Panc1 (cell line): ENCODE measurements around the gene ADSL. TPM values are rescaled to one million over a fixed set of nuclear protein-coding genes. Genes with fewer than 3 reads are reported as not detected.

Source experiments
- ATAC-seq: fragments of 200-7000 bp; cut with Tn5 transposase; 2 replicates; pipeline ENCODE4 v1.9.1; 2020; ENCODE audit warnings: mild to moderate bottlenecking, moderate library complexity
- BruUV-seq: library from RNA; stranded (reverse); fragments of 400-500 nt; replicated peaks from 2 replicates; lab custom pipeline; 2021; lab: Mats Ljungman, UMichigan
- CTCF ChIA-PET: fragments of 300-600 bp; sonication (Branson Sonifier 250); formaldehyde crosslinking; loops from one replicate; lab custom pipeline; 2022; ENCODE audit warnings: antibody characterized with exemption; lab: Charles Lee
- POLR2A ChIA-PET: fragments of 300-600 bp; sonication (Branson Sonifier 250); formaldehyde crosslinking; loops from one replicate; lab custom pipeline; 2022; ENCODE audit warnings: antibody characterized with exemption; lab: Charles Lee
- DNase-seq: peaks from one replicate; pipeline ENCODE4 v3.0.0-alpha.2; 2010; ENCODE audit warnings: low read depth, low spot score
- H3K27ac ChIP-seq: 2 replicates; pipeline ENCODE4 v1.5.1; 2011; ENCODE audit warnings: mild to moderate bottlenecking, low read length, inconsistent platforms
- H3K27me3 ChIP-seq: fragments of 200-500 bp; sonication (Bioruptor generic); 2 replicates; pipeline ENCODE4 v1.6.0; 2014; ENCODE audit warnings: low read length, inconsistent platforms; ENCODE audit not compliant: control insufficient read depth, insufficient read depth
- H3K36me3 ChIP-seq: fragments of 200-500 bp; sonication (Bioruptor generic); 2 replicates; pipeline ENCODE4 v1.5.1; 2014; ENCODE audit warnings: inconsistent platforms, mild to moderate bottlenecking, low read length, moderate library complexity; ENCODE audit not compliant: control insufficient read depth, insufficient read depth
- H3K4me1 ChIP-seq: 2 replicates; pipeline ENCODE4 v1.5.1; 2011; ENCODE audit warnings: inconsistent platforms, mild to moderate bottlenecking, low read length, moderate library complexity; ENCODE audit not compliant: control insufficient read depth, insufficient read depth
- H3K4me3 ChIP-seq, 2 experiments: 2 replicates each; pipeline ENCODE4 v1.5.1; 2011 to 2012; ENCODE audit warnings: low read depth in 2 of 2, low read length in 2 of 2, mild to moderate bottlenecking in 2 of 2, inconsistent platforms in 1 of 2, moderate library complexity in 1 of 2
- H3K9me3 ChIP-seq: fragments of 200-500 bp; sonication (Bioruptor generic); 2 replicates; pipeline ENCODE4 v1.5.1; 2014; ENCODE audit warnings: low read depth, mild to moderate bottlenecking, inconsistent platforms, low read length, moderate library complexity; ENCODE audit not compliant: control insufficient read depth, insufficient read depth
- CTCF ChIP-seq: fragments of 450-650 bp; IDR thresholded peaks from 2 replicates; pipeline ENCODE4 v1.5.1; 2017; ENCODE audit warnings: mild to moderate bottlenecking
- POLR2AphosphoS5 ChIP-seq: IDR thresholded peaks from 2 replicates; pipeline ENCODE4 v1.6.1; 2012; ENCODE audit warnings: mild to moderate bottlenecking, low read depth, low read length, moderate library complexity
- REST ChIP-seq, 2 experiments: IDR thresholded peaks; 2 replicates each; pipeline ENCODE4 v1.6.1; 2011 to 2012; ENCODE audit warnings: low read depth in 2 of 2, control low read depth in 1 of 2, low read length in 1 of 2, mild to moderate bottlenecking in 1 of 2, moderate library complexity in 1 of 2; ENCODE audit not compliant: insufficient read depth in 1 of 2
- SIN3A ChIP-seq: IDR thresholded peaks from 2 replicates; pipeline ENCODE4 v1.6.1; 2012; ENCODE audit warnings: low read depth, mild to moderate bottlenecking, low read length, moderate library complexity, borderline replicate concordance; ENCODE audit not compliant: insufficient read depth
- TCF7L2 ChIP-seq: IDR thresholded peaks from 2 replicates; pipeline ENCODE4 v1.6.1; 2011; ENCODE audit warnings: mild to moderate bottlenecking, low read depth, low read length, inconsistent platforms
- in situ Hi-C: cut with HindIII; loops from 2 replicates; pipeline ENCODE4 v1.10.0; 2016; ENCODE audit warnings: low sequenced_read_pairs, low pct_unique_long_range_greater_than_20kb
- intact Hi-C: fragments of 100-400 bp; cut with micrococcal nuclease; formaldehyde crosslinking; loops from one replicate; pipeline ENCODE4 v1.10.0; 2022; ENCODE audit not compliant: unreplicated experiment
- total RNA-seq: library from RNA; stranded (reverse); gene quantifications from one replicate; pipeline ENCODE4 v1.2.1, GENCODE V29; 2021; ENCODE audit not compliant: unreplicated experiment

ADSL gene
- total RNA-seq, 1 experiment from 2014 or later, result 107 TPM

- ChIA-PET CTCF (no interaction called here), POLR2A (no interaction called here)
- Histone ChIP-seq H3K4me1 (no peaks in the 10 kb centered on the region), H3K36me3 (no peaks in the 10 kb centered on the region), H3K27ac (no peak overlapping the region), H3K9me3 (no peaks in the 10 kb centered on the region), H3K4me3 (no peak overlapping the region), H3K27me3 (no peaks in the 10 kb centered on the region)
- DNase-seq (no peak), ATAC-seq (no peak)
- BruUV-seq, result no TSS peak
- no peak for TF ChIP-seq TCF7L2
- TF ChIP-seq SIN3A, result no peak
- no peak for TF ChIP-seq POLR2AphosphoS5
- TF ChIP-seq REST (IDR thresholded peaks at IDR 0.05; ENCODE audit: insufficient read depth in 1 of 2, low read depth in 2 of 2, low read length in 1 of 2), result no peak
- no peak for TF ChIP-seq CTCF
- intact Hi-C loops (no loop called here), in situ Hi-C loops (no loop called here)
Measured at GRCh38 chr22:40420341-40421081, 74.2 kb downstream of the ADSL start.

DNA sequence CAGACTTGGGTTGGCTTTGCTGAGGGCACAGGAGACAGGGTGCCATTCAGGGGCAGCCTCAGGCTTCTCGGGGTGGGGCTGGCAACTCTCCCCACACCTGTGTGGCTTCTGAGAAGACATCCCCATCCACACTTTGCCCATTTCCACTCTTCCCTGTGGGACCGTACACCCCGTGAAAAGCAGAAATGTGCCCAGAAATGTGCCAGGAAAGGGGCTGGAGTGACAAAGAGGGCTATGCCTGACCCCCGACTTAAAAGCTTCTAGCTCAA lies 74.7 kb downstream of the ADSL start:
- in situ Hi-C loops, result no loop called here
- intact Hi-C loops, result no loop called here
- no peak overlapping the region for H3K27ac ChIP-seq
- POLR2A ChIA-PET, result no interaction called here
- no peaks in the 10 kb centered on the region for H3K27me3 ChIP-seq
- H3K36me3 ChIP-seq, result no peaks in the 10 kb centered on the region
- H3K4me1 ChIP-seq, result no peaks in the 10 kb centered on the region
- CTCF ChIA-PET, result no interaction called here
- DNase-seq (no peak), ATAC-seq (no peak)
- TF ChIP-seq POLR2AphosphoS5 (no peak), TCF7L2 (no peak)
- no peak overlapping the region for H3K4me3 ChIP-seq
- BruUV-seq, result no TSS peak
- H3K9me3 ChIP-seq, result no peaks in the 10 kb centered on the region

- CTCF ChIA-PET, result no interaction called here
- DNase-seq (no peak), ATAC-seq (no peak)
- Histone ChIP-seq H3K4me1 (no peaks in the 10 kb centered on the region), H3K27ac (no peak overlapping the region), H3K27me3 (no peaks in the 10 kb centered on the region), H3K4me3 (no peak overlapping the region), H3K36me3 (no peaks in the 10 kb centered on the region; the same call in 1 of the 2 replicates), H3K9me3 (no peaks in the 10 kb centered on the region)
- in situ Hi-C loops, result no loop called here
- intact Hi-C loops, result no loop called here
- POLR2A ChIA-PET, result no interaction called here
- BruUV-seq, result no TSS peak
- TF ChIP-seq REST (IDR thresholded peaks at IDR 0.05; ENCODE audit: insufficient read depth in 1 of 2, low read depth in 2 of 2, low read length in 1 of 2) (no peak), POLR2AphosphoS5 (no peak), TCF7L2 (no peak), CTCF (no peak), SIN3A (no peak)
Measured at GRCh38 chr22:40421941-40422340, 75.6 kb downstream of the ADSL start.
